ENCODE results near the gene ZNF775.
A peak's percentile ranks its signal among the peaks of the same experiment; 100 is the strongest.

The ZNF775 gene

DNA sequence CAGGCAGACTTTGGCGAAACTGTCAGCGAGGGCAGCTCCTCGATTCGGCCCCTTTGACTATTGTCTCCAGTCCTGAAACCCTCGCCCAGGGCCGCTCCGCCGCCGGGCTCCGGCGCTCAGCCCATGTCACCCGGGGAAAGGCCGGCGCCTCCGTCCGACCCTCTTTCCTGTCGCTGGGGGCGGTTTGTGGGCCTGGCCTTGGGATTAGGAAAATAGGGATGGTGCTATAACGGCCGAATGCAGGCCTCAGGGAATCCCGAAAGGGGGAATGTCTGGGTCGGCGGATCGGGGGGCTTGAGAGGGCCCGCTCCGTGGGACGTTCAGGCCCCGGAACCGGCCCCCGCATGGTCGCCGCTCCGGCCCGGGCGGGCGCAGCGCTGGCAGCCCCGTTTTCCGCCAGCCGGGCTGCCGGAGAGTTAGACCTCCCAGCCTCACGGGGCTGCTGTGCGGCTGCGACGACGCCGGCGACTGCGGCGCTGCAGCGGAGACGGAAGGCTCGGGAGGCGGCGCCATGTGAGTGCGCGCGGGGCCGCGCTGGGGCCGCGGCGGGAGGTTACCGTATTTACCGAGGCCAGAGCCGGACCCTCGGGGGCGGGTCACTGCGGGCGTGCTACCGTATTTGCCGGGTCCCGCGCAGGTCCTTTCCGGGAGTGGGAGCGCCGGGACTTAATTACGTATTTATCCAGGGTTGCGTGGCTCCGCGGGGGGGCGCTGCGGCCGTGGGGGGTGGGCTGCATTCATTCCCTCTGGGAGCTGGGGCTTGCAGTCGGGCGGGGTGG lies 25.9 kb downstream of the ZNF775 start:
- peak overlapping the region; percentile 84 for H3K4me3 ChIP-seq (ENCODE audit: insufficient read depth, low read depth, low read length, poor library complexity, severe bottlenecking)
- peak; percentile 64 to 65 (median 65) for DNase-seq
- peaks cover 10% of the 10 kb centered on the region for H3K36me3 ChIP-seq (ENCODE audit: control insufficient read depth, insufficient read depth, low read length)
- H3K4me1 ChIP-seq (ENCODE audit: control insufficient read depth, insufficient read depth, low read length, poor library complexity, severe bottlenecking) = peaks cover 22% of the 10 kb centered on the region
- no peaks in the 10 kb centered on the region for H3K9me3 ChIP-seq (ENCODE audit: control insufficient read depth, low read length)
- H3K27me3 ChIP-seq (replicated peaks; ENCODE audit: control insufficient read depth, insufficient read depth, low read length, poor library complexity, severe bottlenecking) = no peaks in the 10 kb centered on the region
- H3K27ac ChIP-seq (ENCODE audit: insufficient read depth, low read length, poor library complexity, severe bottlenecking) = peak overlapping the region; percentile 89

DNA sequence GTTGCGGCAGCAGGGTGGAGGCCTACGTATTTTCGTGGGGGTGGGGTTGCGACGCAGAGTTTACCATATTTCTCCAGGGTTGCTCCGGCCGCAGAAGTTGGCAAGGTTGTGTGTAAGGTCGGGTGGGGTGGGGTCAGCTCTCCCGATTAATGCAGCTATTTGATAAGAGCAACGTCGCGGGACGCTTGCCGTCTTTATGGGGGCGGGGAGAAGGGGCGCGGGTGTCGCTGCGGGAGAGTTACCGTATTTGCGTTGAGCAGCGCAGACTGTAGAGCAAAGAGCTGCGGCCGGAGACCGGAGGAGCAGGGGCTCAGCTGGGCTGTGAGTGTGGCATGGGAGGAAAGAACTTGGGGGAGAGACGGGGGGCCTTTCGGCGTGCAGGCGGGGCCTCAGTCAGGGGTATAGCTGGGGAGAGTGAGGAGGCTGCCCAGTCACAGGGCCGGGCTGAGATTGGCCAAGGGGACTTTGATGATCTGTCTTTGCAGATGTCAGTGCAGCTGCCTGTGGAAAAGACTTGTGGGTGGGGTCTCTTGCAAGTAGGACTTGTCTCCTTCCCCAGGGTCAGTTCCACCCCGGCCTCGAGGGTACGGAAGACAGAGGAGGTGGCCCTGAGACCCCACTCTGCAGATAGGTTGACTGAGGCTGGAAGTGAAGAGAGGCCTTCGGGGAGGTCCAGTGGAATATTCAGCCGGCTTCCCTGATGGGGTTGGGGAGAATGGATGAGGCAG lies 26.6 kb downstream of the ZNF775 start:
- DNase-seq = no peak
- H3K4me1 ChIP-seq (ENCODE audit: control insufficient read depth, insufficient read depth, low read length, poor library complexity, severe bottlenecking) = peaks cover 22% of the 10 kb centered on the region
- H3K9me3 ChIP-seq (ENCODE audit: control insufficient read depth, low read length) = no peaks in the 10 kb centered on the region
- peaks cover 16% of the 10 kb centered on the region for H3K36me3 ChIP-seq (ENCODE audit: control insufficient read depth, insufficient read depth, low read length)
- peak overlapping the region; percentile 84 for H3K4me3 ChIP-seq (ENCODE audit: insufficient read depth, low read depth, low read length, poor library complexity, severe bottlenecking)
- H3K27me3 ChIP-seq (replicated peaks; ENCODE audit: control insufficient read depth, insufficient read depth, low read length, poor library complexity, severe bottlenecking) = no peaks in the 10 kb centered on the region
- H3K27ac ChIP-seq (ENCODE audit: insufficient read depth, low read length, poor library complexity, severe bottlenecking) = peak overlapping the region; percentile 89

DNA sequence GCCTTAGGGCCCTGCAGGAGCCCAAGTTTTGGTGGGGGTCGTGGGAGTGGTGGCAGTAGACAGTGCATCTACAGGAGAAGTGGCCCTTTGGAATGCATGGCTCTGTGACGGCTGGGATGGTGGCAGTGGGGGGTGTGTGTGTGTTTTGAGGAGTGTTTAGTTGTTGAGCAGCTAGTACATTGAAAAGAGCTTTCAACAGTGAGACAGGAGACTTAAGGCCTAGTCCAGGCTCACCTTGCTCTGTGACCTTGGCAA lies 27.1 kb downstream of the ZNF775 start:
- Histone ChIP-seq H3K9me3 (ENCODE audit: control insufficient read depth, low read length) (no peaks in the 10 kb centered on the region), H3K36me3 (ENCODE audit: control insufficient read depth, insufficient read depth, low read length) (peaks cover 18% of the 10 kb centered on the region), H3K27ac (ENCODE audit: insufficient read depth, low read length, poor library complexity, severe bottlenecking) (peak overlapping the region; percentile 89), H3K4me3 (ENCODE audit: insufficient read depth, low read depth, low read length, poor library complexity, severe bottlenecking) (peak overlapping the region; percentile 84), H3K4me1 (ENCODE audit: control insufficient read depth, insufficient read depth, low read length, poor library complexity, severe bottlenecking) (peaks cover 22% of the 10 kb centered on the region), H3K27me3 (replicated peaks; ENCODE audit: control insufficient read depth, insufficient read depth, low read length, poor library complexity, severe bottlenecking) (no peaks in the 10 kb centered on the region)
- DNase-seq = no peak

DNA sequence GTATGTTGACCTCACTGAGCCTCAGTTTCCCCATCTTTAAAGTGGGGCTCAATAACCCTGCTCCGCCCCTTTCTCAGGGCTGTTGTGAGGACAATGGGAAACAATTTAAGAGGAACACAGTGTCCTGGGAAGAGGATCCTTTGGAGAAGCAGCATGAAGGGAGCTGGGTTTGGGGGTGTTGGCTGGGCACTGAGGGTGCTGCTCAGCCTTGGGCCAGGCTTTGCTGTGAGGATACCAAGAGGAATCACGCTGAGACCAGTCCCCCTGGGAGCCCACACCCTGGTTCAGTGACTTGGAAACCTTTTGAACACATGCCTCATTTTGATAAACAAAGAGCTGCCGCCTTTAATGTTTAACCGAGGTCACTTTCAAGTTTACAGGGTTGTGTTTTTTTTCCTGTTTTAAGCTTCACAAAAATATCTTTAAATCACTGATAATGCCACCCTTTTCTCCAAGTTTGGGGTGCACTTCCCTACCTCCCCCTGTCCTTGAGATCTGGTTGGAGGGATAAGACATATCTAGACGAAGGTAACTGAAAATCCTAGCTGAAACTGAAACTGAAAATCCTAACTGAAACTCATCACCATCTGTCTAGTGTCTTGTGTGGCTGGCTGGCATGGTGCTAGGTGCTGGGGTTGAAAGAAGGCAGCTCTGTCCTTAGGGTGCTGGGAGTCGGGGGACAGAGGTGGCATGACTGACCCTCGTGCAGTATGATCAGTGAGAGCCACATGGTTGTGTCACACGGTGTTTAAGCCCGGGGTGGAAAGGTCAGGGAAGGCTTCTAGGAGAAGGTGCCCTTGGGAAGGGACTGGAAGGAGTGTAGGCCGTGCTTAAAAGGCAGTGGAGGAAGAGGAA lies 27.7 kb downstream of the ZNF775 start:
- no peak for DNase-seq
- Histone ChIP-seq H3K4me1 (ENCODE audit: control insufficient read depth, insufficient read depth, low read length, poor library complexity, severe bottlenecking) (peaks cover 22% of the 10 kb centered on the region), H3K27me3 (replicated peaks; ENCODE audit: control insufficient read depth, insufficient read depth, low read length, poor library complexity, severe bottlenecking) (no peaks in the 10 kb centered on the region), H3K27ac (ENCODE audit: insufficient read depth, low read length, poor library complexity, severe bottlenecking) (peak overlapping the region; percentile 89), H3K36me3 (ENCODE audit: control insufficient read depth, insufficient read depth, low read length) (peaks cover 21% of the 10 kb centered on the region), H3K4me3 (ENCODE audit: insufficient read depth, low read depth, low read length, poor library complexity, severe bottlenecking) (peak overlapping the region; percentile 84), H3K9me3 (ENCODE audit: control insufficient read depth, low read length) (no peaks in the 10 kb centered on the region)

DNA sequence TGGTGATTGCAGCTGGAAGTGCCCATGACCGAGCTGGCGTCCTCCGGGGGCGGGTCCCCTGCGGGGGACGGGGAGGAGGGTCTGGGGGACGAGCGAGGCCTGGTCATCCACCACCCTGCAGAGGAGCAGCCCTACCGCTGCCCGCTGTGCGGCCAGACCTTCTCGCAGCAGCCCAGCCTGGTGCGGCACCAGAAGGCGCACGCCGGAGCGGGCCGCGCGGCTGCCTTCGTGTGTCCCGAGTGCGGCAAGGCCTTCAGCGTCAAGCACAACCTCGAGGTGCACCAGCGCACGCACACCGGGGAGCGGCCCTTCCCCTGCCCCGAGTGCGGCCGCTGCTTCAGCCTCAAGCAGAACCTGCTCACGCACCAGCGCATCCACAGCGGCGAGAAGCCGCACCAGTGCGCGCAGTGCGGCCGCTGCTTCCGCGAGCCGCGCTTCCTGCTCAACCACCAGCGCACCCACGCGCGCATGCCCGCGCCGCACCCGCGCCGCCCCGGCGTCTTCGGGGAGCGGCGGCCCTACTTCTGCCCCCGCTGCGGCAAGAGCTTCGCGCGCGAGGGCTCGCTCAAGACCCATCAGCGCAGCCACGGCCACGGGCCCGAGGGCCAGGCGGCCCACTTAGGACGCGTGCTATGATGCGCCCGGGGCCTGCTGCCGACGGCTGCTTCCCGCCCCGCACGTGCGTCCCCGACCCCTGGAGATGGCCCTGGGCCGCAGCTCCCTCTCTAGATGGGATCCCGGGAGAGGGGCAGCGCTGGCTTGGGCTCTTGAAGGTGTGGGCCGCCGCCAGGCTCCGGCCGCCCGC lies 28.7 kb downstream of the ZNF775 start:
- H3K9me3 ChIP-seq (ENCODE audit: control insufficient read depth, low read length) = no peaks in the 10 kb centered on the region
- peaks cover 21% of the 10 kb centered on the region for H3K36me3 ChIP-seq (ENCODE audit: control insufficient read depth, insufficient read depth, low read length)
- H3K4me3 ChIP-seq (ENCODE audit: insufficient read depth, low read depth, low read length, poor library complexity, severe bottlenecking) = no peak overlapping the region
- peak overlapping the region; percentile 89 for H3K27ac ChIP-seq (ENCODE audit: insufficient read depth, low read length, poor library complexity, severe bottlenecking)
- H3K4me1 ChIP-seq (ENCODE audit: control insufficient read depth, insufficient read depth, low read length, poor library complexity, severe bottlenecking) = peaks cover 22% of the 10 kb centered on the region
- no peak for DNase-seq
- H3K27me3 ChIP-seq (replicated peaks; ENCODE audit: control insufficient read depth, insufficient read depth, low read length, poor library complexity, severe bottlenecking) = no peaks in the 10 kb centered on the region

DNA sequence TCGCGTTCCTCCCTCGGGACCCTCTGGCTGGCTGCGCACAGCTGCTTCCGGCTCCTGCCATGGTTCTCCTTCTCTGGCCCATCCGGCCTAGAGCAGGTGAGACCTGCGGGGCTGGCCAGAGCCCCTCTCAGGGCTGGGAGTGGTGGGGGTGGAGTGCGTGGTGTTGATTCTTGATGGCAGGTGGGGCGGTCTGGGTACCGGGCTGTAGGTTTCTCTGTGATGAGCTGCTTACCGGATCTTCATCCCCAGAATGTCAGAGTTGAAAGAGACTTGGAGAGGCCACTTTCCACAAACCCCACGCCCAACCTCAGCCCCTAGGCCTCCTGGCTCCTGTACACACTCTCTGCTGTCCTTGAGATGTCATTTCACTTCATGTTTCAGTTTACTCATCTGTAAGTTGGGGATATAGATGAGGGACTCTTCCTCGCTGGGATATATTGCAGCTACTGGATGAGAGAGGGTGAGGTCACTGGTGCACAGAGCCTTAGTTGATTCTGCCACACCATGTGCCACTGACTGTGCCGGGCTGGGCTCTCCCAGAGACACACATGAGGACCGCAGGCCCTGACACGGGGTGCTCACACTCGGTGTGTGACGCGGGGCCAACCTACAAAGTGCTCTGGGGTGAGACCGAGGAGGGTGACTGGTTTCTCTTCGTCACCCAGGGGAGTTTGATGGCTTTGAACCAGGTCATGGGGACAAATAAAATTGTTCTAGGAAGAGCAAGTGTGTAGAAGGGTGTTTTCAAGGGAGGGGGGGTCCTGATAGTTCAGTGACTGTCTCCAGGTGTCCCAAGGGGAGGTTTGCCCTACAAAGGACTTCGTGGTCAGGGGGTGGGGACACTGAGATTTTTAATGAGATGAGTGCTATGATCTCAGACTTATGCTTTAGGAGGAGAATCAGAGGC lies 29.5 kb downstream of the ZNF775 start:
- H3K27ac ChIP-seq (ENCODE audit: insufficient read depth, low read length, poor library complexity, severe bottlenecking) = peak overlapping the region; percentile 11
- peaks cover 22% of the 10 kb centered on the region for H3K4me1 ChIP-seq (ENCODE audit: control insufficient read depth, insufficient read depth, low read length, poor library complexity, severe bottlenecking)
- no peak overlapping the region for H3K4me3 ChIP-seq (ENCODE audit: insufficient read depth, low read depth, low read length, poor library complexity, severe bottlenecking)
- no peak for DNase-seq
- peaks cover 21% of the 10 kb centered on the region for H3K36me3 ChIP-seq (ENCODE audit: control insufficient read depth, insufficient read depth, low read length)
- H3K9me3 ChIP-seq (ENCODE audit: control insufficient read depth, low read length) = no peaks in the 10 kb centered on the region
- H3K27me3 ChIP-seq (replicated peaks; ENCODE audit: control insufficient read depth, insufficient read depth, low read length, poor library complexity, severe bottlenecking) = no peaks in the 10 kb centered on the region

DNA sequence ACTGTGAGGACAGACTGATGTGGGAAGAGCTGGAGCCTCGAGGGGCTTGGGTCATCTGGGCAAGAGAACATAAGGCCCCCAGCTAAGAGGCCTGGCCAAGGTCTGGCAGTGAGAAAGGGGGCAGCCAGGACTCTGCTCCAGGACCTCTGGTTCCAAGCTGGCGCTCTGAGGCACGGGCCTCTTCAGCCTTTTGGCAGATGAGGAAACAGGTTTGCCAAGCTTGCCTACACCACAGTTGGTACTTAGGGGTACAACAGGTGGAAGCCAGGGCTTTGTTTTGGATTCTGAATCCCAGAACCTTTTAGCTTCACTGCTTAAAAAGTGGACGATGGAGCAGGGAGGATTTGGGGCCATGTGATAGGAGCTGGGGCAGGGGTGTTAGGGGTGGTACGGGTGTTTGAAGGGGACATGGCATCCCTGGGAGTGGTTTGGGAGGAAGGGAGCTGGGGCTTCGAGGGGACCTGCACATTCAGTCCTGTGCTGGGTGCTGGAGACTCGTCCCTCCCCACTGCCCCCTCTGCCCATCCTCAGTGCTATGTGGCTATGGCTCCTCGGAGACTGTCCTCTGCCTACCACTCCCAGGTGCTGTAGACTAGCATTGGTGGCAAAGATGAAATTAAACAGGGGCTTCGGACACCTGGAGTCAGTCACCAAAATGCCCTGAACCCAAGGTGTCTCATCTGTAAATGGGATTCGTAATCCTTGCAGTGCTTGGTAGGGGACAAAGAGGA lies 30.3 kb downstream of the ZNF775 start:
- Histone ChIP-seq H3K27ac (ENCODE audit: insufficient read depth, low read length, poor library complexity, severe bottlenecking) (peak overlapping the region; percentile 11), H3K36me3 (ENCODE audit: control insufficient read depth, insufficient read depth, low read length) (peaks cover 21% of the 10 kb centered on the region), H3K27me3 (replicated peaks; ENCODE audit: control insufficient read depth, insufficient read depth, low read length, poor library complexity, severe bottlenecking) (no peaks in the 10 kb centered on the region), H3K9me3 (ENCODE audit: control insufficient read depth, low read length) (no peaks in the 10 kb centered on the region), H3K4me1 (ENCODE audit: control insufficient read depth, insufficient read depth, low read length, poor library complexity, severe bottlenecking) (peaks cover 18% of the 10 kb centered on the region), H3K4me3 (ENCODE audit: insufficient read depth, low read depth, low read length, poor library complexity, severe bottlenecking) (no peak overlapping the region)
- DNase-seq = no peak

DNA sequence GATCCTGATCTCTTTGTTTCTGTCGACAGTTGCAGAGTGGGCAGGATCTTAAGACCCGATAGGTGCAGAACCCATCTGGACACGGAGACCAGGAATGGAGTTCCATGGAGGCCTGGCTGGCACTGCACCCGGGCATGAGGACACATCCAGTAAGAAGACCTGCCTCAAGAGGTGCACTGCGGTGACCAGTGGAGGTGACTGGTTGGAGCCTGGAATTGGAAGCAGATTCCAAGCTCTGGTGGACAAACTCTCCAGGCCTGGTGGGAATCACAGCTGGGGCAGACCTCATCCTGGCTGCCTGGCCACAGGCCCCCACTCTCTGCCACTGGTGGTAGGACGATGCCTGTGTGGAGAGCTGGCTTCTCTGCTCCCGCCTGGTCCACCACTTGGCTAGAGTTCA lies 31.0 kb downstream of the ZNF775 start:
- H3K4me1 ChIP-seq (ENCODE audit: control insufficient read depth, insufficient read depth, low read length, poor library complexity, severe bottlenecking) = peaks cover 16% of the 10 kb centered on the region
- H3K36me3 ChIP-seq (ENCODE audit: control insufficient read depth, insufficient read depth, low read length) = peaks cover 21% of the 10 kb centered on the region
- no peak for DNase-seq
- no peaks in the 10 kb centered on the region for H3K27me3 ChIP-seq (replicated peaks; ENCODE audit: control insufficient read depth, insufficient read depth, low read length, poor library complexity, severe bottlenecking)
- H3K4me3 ChIP-seq (ENCODE audit: insufficient read depth, low read depth, low read length, poor library complexity, severe bottlenecking) = no peak overlapping the region
- H3K9me3 ChIP-seq (ENCODE audit: control insufficient read depth, low read length) = no peaks in the 10 kb centered on the region
- H3K27ac ChIP-seq (ENCODE audit: insufficient read depth, low read length, poor library complexity, severe bottlenecking) = no peak overlapping the region

Data from effector memory CD4-positive, alpha-beta T cell (primary cell).